Activated CD8-positive, alpha-beta T cell treated with anti-CD3 and anti-CD28 coated beads for 36 hours (primary cell): ENCODE measurements around the gene ZNF710. TPM values are rescaled to one million over a fixed set of nuclear protein-coding genes. Genes with fewer than 3 reads are reported as not detected.

Experiments
- ATAC-seq: fragments of 200-7000 bp; cut with Tn5 transposase; one replicate; pipeline ENCODE4 v1.10.0; 2021; ENCODE audit warnings: mild to moderate bottlenecking, moderate library complexity
- CTCF ChIA-PET: fragments of 350-600 bp; sonication (Branson Sonifier 250); formaldehyde crosslinking; loops from one replicate; lab custom pipeline; 2021; ENCODE audit warnings: antibody characterized with exemption; lab: Charles Lee
- POLR2A ChIA-PET: fragments of 350-600 bp; sonication (Branson Sonifier 250); formaldehyde crosslinking; loops from one replicate; lab custom pipeline; 2021; ENCODE audit warnings: antibody characterized with exemption; lab: Charles Lee
- DNase-seq: peaks from one replicate; pipeline ENCODE4 v3.0.0-alpha.2; 2020
- H3K27ac Mint-ChIP-seq: one replicate; pipeline ENCODE4 v1.8.0; 2021; ENCODE audit warnings: mild to moderate bottlenecking, mixed read lengths
- H3K27me3 Mint-ChIP-seq: one replicate; pipeline ENCODE4 v1.8.0; 2021; ENCODE audit warnings: mixed read lengths
- H3K36me3 Mint-ChIP-seq: one replicate; pipeline ENCODE4 v1.8.0; 2021; ENCODE audit warnings: low read depth, mixed read lengths
- H3K4me1 Mint-ChIP-seq: one replicate; pipeline ENCODE4 v1.8.0; 2021; ENCODE audit warnings: low read depth, mixed read lengths
- H3K4me3 Mint-ChIP-seq: one replicate; pipeline ENCODE4 v1.8.0; 2021; ENCODE audit warnings: mild to moderate bottlenecking, moderate library complexity, mixed read lengths
- H3K9me3 Mint-ChIP-seq: one replicate; pipeline ENCODE4 v1.8.0; 2021; ENCODE audit warnings: mixed read lengths
- intact Hi-C: fragments of 100-400 bp; cut with micrococcal nuclease; formaldehyde crosslinking; loops from one replicate; pipeline ENCODE4 v1.10.0; 2022
- total RNA-seq, 2 experiments: library from RNA; stranded (reverse); gene quantifications; one replicate each; pipeline ENCODE4 v1.2.3, GENCODE V29; 2021
- TF ChIP-seq, protein P1 (sequence below): fragments of 200-600 bp; IDR thresholded peaks from one replicate; pipeline ENCODE4 v1.8.0; 2022; ENCODE audit warnings: antibody characterized with exemption, mild to moderate bottlenecking

The ZNF710 gene
- total RNA-seq, 2 experiments from 2014 or later: 15.2 to 17.2 TPM

DNA sequence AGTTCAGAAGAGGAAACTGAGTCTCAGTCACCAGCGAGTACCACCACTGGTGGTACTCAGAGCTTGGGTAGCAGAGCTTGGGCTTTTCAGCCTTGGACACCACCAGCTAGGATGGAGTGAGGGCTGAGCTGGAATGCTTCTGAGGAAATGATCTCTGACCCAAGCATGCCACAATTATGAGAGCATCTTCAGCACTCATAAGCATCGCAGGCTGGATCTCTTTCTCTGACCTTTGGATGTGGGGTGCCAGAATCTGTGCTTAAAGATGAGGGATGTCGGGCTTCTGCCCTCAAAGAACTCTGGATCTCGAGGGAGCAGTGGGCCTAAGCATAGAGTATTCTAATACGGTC, 36.4 kb downstream of the ZNF710 start:
- Mint-ChIP-seq H3K4me1 (peaks cover 76% of the 10 kb centered on the region), H3K36me3 (no peaks in the 10 kb centered on the region)
- POLR2A ChIA-PET: interaction anchor here (1.0 to 2.0 kb wide), 4 partner anchors 16 to 62 kb away, joined by 3 to 8 read pairs (median 3); no protein-coding TSS in a partner anchor

DNA sequence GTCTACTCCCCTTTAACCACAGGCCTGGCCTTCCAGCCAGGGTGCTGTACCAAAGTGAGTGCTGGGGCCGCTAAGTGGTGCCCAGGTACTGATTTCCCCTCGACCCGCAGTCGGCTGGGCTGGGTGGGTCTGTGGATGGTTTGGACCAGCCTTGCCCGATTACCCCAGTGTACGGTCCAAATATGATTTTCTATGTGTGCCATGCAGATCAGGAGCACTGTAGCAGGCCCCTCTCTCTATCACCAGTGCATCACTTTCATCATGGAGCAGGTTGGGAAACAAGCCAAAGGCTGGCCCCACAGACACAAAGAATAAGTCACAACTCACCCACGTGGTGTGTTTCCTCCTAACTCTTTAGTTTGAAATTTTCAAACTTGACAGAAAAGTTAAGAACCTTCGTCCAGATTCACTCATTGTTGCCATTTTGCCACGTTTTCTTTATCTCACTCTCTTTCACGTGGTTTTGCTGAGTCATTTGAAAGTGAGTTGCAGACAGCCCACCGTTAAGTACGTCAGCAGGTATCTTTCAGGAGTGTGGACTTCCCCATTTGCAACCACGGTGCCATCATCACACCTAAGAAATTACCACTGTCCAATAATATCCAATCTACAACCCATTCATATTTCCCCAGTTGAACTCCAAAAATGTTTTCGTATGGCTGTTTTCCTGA, 37.0 kb downstream of the ZNF710 start:
- ChIA-PET CTCF (no interaction called here), POLR2A (interaction anchor here (1.0 to 1.3 kb wide), 3 partner anchors 25 to 61 kb away, joined by 3 to 4 read pairs (median 3); no protein-coding TSS in a partner anchor)
- ATAC-seq (peak; percentile 81), DNase-seq (peak; percentile 85)
- Mint-ChIP-seq H3K9me3 (no peaks in the 10 kb centered on the region), H3K4me1 (peaks cover 74% of the 10 kb centered on the region), H3K4me3 (no peak overlapping the region), H3K36me3 (no peaks in the 10 kb centered on the region), H3K27me3 (no peaks in the 10 kb centered on the region), H3K27ac (peak overlapping the region; percentile 96)
- TF ChIP-seq, protein P1, sequence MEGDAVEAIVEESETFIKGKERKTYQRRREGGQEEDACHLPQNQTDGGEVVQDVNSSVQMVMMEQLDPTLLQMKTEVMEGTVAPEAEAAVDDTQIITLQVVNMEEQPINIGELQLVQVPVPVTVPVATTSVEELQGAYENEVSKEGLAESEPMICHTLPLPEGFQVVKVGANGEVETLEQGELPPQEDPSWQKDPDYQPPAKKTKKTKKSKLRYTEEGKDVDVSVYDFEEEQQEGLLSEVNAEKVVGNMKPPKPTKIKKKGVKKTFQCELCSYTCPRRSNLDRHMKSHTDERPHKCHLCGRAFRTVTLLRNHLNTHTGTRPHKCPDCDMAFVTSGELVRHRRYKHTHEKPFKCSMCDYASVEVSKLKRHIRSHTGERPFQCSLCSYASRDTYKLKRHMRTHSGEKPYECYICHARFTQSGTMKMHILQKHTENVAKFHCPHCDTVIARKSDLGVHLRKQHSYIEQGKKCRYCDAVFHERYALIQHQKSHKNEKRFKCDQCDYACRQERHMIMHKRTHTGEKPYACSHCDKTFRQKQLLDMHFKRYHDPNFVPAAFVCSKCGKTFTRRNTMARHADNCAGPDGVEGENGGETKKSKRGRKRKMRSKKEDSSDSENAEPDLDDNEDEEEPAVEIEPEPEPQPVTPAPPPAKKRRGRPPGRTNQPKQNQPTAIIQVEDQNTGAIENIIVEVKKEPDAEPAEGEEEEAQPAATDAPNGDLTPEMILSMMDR: no peak
- intact Hi-C loops: no loop called here

More for the DNA sequence above, 36.4 kb downstream of the ZNF710 start:
- TF ChIP-seq, protein P1: no peak
- H3K9me3 Mint-ChIP-seq: no peaks in the 10 kb centered on the region
- H3K4me3 Mint-ChIP-seq: no peak overlapping the region
- CTCF ChIA-PET: no interaction called here
- no peak for DNase-seq
- H3K27ac Mint-ChIP-seq: peak overlapping the region; percentile 96
- intact Hi-C loops: no loop called here
- no peak for ATAC-seq
- H3K27me3 Mint-ChIP-seq: no peaks in the 10 kb centered on the region

DNA sequence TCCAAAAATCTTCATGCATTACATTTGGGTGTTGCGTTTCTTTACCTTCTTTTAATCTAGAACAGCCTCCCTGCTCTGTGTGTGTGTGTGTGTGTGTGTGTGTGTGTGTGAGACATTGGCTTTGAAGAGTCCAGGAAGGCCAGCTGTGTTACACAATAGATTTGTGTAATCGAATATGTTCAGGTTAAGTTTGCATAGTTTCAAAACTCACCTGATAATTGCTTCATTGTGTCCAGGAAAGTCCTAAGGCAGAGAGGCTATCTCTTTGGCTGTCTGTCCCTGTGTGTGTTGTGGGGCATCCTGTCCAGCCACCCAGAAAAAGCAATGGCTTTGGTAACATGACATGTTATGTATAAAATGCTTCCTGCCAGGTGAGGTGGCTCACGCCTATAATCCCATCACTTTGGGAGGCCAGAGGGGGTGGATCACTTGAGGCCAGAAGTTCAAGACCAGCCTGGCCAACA, 37.5 kb downstream of the ZNF710 start:
- POLR2A ChIA-PET: interaction anchor here (1.2 kb wide), 1 partner anchor 25 kb away, joined by 4 read pairs; no protein-coding TSS in a partner anchor
- Mint-ChIP-seq H3K4me1 (peaks cover 68% of the 10 kb centered on the region), H3K27me3 (no peaks in the 10 kb centered on the region), H3K27ac (peak overlapping the region; percentile 96), H3K9me3 (no peaks in the 10 kb centered on the region), H3K36me3 (no peaks in the 10 kb centered on the region), H3K4me3 (no peak overlapping the region)
- no peak for ATAC-seq
- TF ChIP-seq, protein P1: no peak
- CTCF ChIA-PET: no interaction called here
- intact Hi-C loops: no loop called here
- DNase-seq: no peak

DNA sequence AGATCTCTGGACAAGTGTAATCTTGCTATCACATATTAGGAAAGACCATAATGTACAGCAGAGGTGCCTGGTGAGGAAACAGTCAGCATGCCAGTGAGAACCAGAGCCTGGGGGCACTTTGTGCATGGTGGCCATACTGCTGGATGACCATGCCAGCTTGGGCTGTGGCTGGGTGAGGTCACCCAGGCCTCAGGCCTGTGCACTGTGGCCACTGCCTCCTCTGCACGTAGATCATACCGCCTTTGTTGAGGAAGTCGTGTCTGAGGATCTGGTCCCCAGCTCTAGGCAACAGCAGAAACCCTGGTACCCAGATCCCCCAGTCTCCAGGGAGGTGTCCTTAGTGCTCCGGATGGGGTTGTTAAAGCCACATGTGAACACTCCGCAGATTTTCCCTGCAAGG, 38.9 kb downstream of the ZNF710 start:
- POLR2A ChIA-PET: interaction anchor here (1.2 kb wide), 1 partner anchor 19 kb away, joined by 4 read pairs; no protein-coding TSS in a partner anchor
- peak overlapping the region; percentile 33 for H3K27ac Mint-ChIP-seq
- peaks cover 55% of the 10 kb centered on the region for H3K4me1 Mint-ChIP-seq
- intact Hi-C loops: no loop called here
- H3K27me3 Mint-ChIP-seq: no peaks in the 10 kb centered on the region
- H3K4me3 Mint-ChIP-seq: no peak overlapping the region
- ATAC-seq: no peak
- CTCF ChIA-PET: no interaction called here
- no peaks in the 10 kb centered on the region for H3K9me3 Mint-ChIP-seq
- no peak for DNase-seq
- no peaks in the 10 kb centered on the region for H3K36me3 Mint-ChIP-seq
- TF ChIP-seq, protein P1: no peak

DNA sequence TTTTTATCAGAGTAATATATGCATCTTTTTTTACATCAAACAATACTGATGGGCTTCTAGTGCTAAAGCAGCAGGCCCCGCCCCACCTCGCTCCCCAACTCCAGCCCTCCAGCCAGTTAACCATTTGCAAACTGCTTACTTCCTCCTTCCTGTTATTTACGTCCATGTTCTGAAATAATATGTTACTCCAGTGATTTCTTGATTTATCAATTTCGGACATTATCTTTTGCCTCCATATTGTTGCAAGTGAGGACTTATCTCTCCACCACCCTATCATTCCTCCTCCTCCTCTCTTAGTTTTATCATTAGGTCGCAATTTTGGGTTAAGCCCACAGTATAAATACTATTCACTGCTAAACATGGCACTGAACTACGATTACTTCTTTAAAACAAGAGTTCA, 39.5 kb downstream of the ZNF710 start:
- intact Hi-C loops: no loop called here
- ChIA-PET CTCF (no interaction called here), POLR2A (interaction anchor here (0.5 to 1.2 kb wide), 2 partner anchors 18 to 46 kb away, joined by 3 to 4 read pairs; no protein-coding TSS in a partner anchor)
- H3K4me3 Mint-ChIP-seq: no peak overlapping the region
- H3K27ac Mint-ChIP-seq: no peak overlapping the region
- H3K4me1 Mint-ChIP-seq: peaks cover 49% of the 10 kb centered on the region
- no peaks in the 10 kb centered on the region for H3K9me3 Mint-ChIP-seq
- DNase-seq (no peak), ATAC-seq (no peak)
- no peaks in the 10 kb centered on the region for H3K36me3 Mint-ChIP-seq
- H3K27me3 Mint-ChIP-seq: no peaks in the 10 kb centered on the region
- TF ChIP-seq, protein P1: no peak
